Mesenchymal stem cell (in vitro differentiated cells and primary cell): ENCODE measurements around the gene ZACN.

Experiments used
- DNase-seq: peaks from one replicate; pipeline ENCODE4 v3.0.0-alpha.2; 2013
- H2AFZ ChIP-seq: one replicate; pipeline ENCODE4 v1.6.1; 2013; ENCODE audit warnings: low read depth, mild to moderate bottlenecking, control low read depth, inconsistent platforms, low read length, moderate library complexity
- H2AK5ac ChIP-seq: 2 replicates; pipeline ENCODE4 v1.6.1; 2013; ENCODE audit warnings: low read length, moderate library complexity, mild to moderate bottlenecking, inconsistent platforms; ENCODE audit not compliant: severe bottlenecking
- H2BK120ac ChIP-seq: one replicate; pipeline ENCODE4 v1.6.1; 2013; ENCODE audit warnings: low read depth, mild to moderate bottlenecking, inconsistent platforms, low read length, moderate library complexity
- H2BK12ac ChIP-seq, 2 experiments: one replicate each; pipeline ENCODE4 v1.6.1; 2013; ENCODE audit warnings: inconsistent platforms in 2 of 2, low read length in 2 of 2, mild to moderate bottlenecking in 2 of 2, moderate library complexity in 2 of 2, control low read depth in 1 of 2
- H2BK15ac ChIP-seq: one replicate; pipeline ENCODE4 v1.6.1; 2013; ENCODE audit warnings: mild to moderate bottlenecking, low read depth, inconsistent platforms; ENCODE audit not compliant: poor library complexity, severe bottlenecking
- H2BK5ac ChIP-seq: 2 replicates; pipeline ENCODE4 v1.6.1; 2013; ENCODE audit warnings: low read depth, mild to moderate bottlenecking, low read length, control low read depth, inconsistent platforms; ENCODE audit not compliant: poor library complexity, severe bottlenecking
- H3K14ac ChIP-seq, 2 experiments: one replicate each; pipeline ENCODE4 v1.6.1; 2013; ENCODE audit warnings: inconsistent platforms in 2 of 2, low read length in 2 of 2, control low read depth in 1 of 2, mild to moderate bottlenecking in 1 of 2, moderate library complexity in 1 of 2
- H3K18ac ChIP-seq, 2 experiments: one replicate each; pipeline ENCODE4 v1.6.1; 2013; ENCODE audit warnings: inconsistent platforms in 2 of 2, low read length in 2 of 2, control low read depth in 1 of 2, low read depth in 1 of 2, mild to moderate bottlenecking in 1 of 2
- H3K23ac ChIP-seq, 2 experiments: one replicate each; pipeline ENCODE4 v1.6.1; 2013; ENCODE audit warnings: inconsistent platforms in 2 of 2, low read length in 2 of 2, mild to moderate bottlenecking in 2 of 2, moderate library complexity in 2 of 2, control low read depth in 1 of 2
- H3K27ac ChIP-seq: 2 replicates; pipeline ENCODE4 v1.5.1; 2013; ENCODE audit warnings: mild to moderate bottlenecking, moderate library complexity, low read length, control low read depth, inconsistent platforms; ENCODE audit not compliant: poor library complexity, severe bottlenecking
- H3K27me3 ChIP-seq, 2 experiments: 2 replicates each; pipeline versions ENCODE4 v1.6.1 to v1.7.0; 2013; ENCODE audit warnings: low read length in 2 of 2, mild to moderate bottlenecking in 2 of 2, moderate library complexity in 2 of 2, control low read depth in 1 of 2, inconsistent platforms in 1 of 2; ENCODE audit not compliant: control insufficient read depth in 1 of 2, insufficient read depth in 1 of 2
- H3K36me3 ChIP-seq, 2 experiments: 2 replicates each; pipeline versions ENCODE4 v1.6.1 to v1.7.0; 2013; ENCODE audit warnings: low read length in 2 of 2, control low read depth in 1 of 2, inconsistent platforms in 1 of 2, low read depth in 1 of 2, mild to moderate bottlenecking in 1 of 2; ENCODE audit not compliant: insufficient read depth in 2 of 2, control insufficient read depth in 1 of 2
- H3K4ac ChIP-seq, 2 experiments: one replicate each; pipeline ENCODE4 v1.6.1; 2013; ENCODE audit warnings: inconsistent platforms in 2 of 2, low read length in 2 of 2, mild to moderate bottlenecking in 2 of 2, moderate library complexity in 2 of 2, control low read depth in 1 of 2, low read depth in 1 of 2
- H3K4me1 ChIP-seq: 2 replicates; pipeline ENCODE4 v1.6.1; 2013; ENCODE audit warnings: low read depth, low read length, control low read depth; ENCODE audit not compliant: control insufficient read depth, insufficient read depth
- H3K4me2 ChIP-seq: 2 replicates; pipeline ENCODE4 v1.6.1; 2013; ENCODE audit warnings: low read length, mild to moderate bottlenecking, inconsistent platforms; ENCODE audit not compliant: poor library complexity, severe bottlenecking
- H3K4me3 ChIP-seq, 2 experiments: 2 replicates each; pipeline versions ENCODE4 v1.5.1 to v1.7.0; 2013; ENCODE audit warnings: low read length in 2 of 2, mild to moderate bottlenecking in 2 of 2, control low read depth in 1 of 2, low read depth in 1 of 2; ENCODE audit not compliant: insufficient read depth in 1 of 2
- H3K79me1 ChIP-seq: replicated peaks from 2 replicates; pipeline ENCODE4 v1.6.1; 2013; ENCODE audit warnings: mild to moderate bottlenecking, control low read depth, low read length, inconsistent platforms; ENCODE audit not compliant: poor library complexity, severe bottlenecking
- H3K9ac ChIP-seq: 2 replicates; pipeline ENCODE4 v1.7.0; 2013; ENCODE audit warnings: mild to moderate bottlenecking, low read length, moderate library complexity
- H3K9me3 ChIP-seq: 2 replicates; pipeline ENCODE4 v1.7.0; 2013; ENCODE audit warnings: mild to moderate bottlenecking, low read length; ENCODE audit not compliant: control insufficient read depth
- H4K8ac ChIP-seq: one replicate; pipeline ENCODE4 v1.6.1; 2013; ENCODE audit warnings: inconsistent platforms, mild to moderate bottlenecking, low read length, moderate library complexity
- H4K91ac ChIP-seq: one replicate; pipeline ENCODE4 v1.6.1; 2013; ENCODE audit warnings: mild to moderate bottlenecking, low read length, inconsistent platforms
- WGBS: methylation state at CpG from one replicate; pipeline ENCODE4 v1.1.7; 2013; ENCODE audit warnings: mixed read lengths; 5-methylcytosine and 5-hydroxymethylcytosine counted together
- small RNA-seq: library from polyadenylated mRNA; stranded (forward); fragments of <200 nt; extraction: miRNeasy Mini kit (QIAGEN cat#:217004); gene quantifications from one replicate; pipeline ENCODE3, GENCODE V24; 2013; ENCODE audit warnings: low read depth

The ZACN gene

DNA sequence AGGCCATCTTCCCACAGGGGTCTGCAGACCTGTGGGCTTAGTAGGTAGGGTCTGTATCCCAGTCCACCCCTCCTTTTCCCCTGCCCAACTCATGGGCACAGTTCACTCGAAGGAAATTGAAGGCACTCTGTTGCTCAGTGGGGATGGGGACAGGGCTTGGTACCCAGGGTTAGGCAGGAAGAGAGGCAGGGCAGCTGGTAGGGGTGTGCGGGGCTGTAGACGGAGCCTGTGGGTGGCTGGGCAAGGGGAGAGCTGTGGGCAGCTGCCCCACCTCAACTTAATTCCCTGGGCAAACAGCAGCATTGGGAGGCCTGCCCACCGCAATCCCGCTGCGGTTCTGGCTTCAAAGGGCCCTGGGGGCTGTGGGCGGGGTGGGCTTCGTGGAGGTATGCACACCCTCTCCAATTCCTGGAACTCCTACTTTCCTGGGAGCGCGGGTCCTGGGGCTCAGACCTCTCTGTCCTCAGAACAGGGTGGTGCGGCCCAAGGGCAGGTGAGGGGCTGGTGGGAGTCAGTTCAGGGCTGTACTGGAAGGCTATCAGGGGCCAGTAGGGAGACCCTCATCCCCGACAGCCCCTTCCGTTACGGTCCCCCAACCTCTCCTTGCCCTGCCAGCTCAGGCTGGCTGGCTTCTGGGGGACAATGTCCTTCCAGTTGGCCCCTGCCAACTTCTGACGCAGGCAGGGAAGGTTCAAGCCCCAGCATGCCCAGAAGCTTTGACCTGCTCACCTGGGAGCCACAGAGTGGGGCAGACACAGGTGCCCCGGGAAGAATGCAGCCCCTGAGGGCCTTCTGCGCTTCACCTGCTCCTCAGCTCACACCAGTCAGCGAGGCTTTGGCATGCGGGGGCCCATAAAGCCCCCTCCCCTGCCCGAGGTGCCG, 53.0 kb downstream of the ZACN start:
- H2AK5ac ChIP-seq, result peak overlapping the region; percentile 61
- H3K4ac ChIP-seq, result no peak overlapping the region
- no peak overlapping the region for H2BK120ac ChIP-seq
- H3K4me2 ChIP-seq, result no peak overlapping the region
- H3K27ac ChIP-seq, result no peak overlapping the region
- no peak overlapping the region for H3K18ac ChIP-seq
- H2BK15ac ChIP-seq, result no peak overlapping the region
- no peak overlapping the region for H3K14ac ChIP-seq
- H3K36me3 ChIP-seq, result no peaks in the 10 kb centered on the region
- peak overlapping the region in 1 of 2 experiments; percentile 15 for H3K23ac ChIP-seq
- H4K8ac ChIP-seq, result no peak overlapping the region
- no peak for DNase-seq
- H3K4me1 ChIP-seq, result peaks cover 32% of the 10 kb centered on the region
- no peak overlapping the region for H2AFZ ChIP-seq
- H3K4me3 ChIP-seq, result no peak overlapping the region
- H3K9ac ChIP-seq, result no peak overlapping the region
- H2BK5ac ChIP-seq, result no peak overlapping the region
- H3K9me3 ChIP-seq, result no peaks in the 10 kb centered on the region
- no peak overlapping the region for H4K91ac ChIP-seq
- no peak overlapping the region for H2BK12ac ChIP-seq
- H3K79me1 ChIP-seq, result no peaks in the 10 kb centered on the region
- peaks cover 0 to 77% of the 10 kb centered on the region in 2 experiments for H3K27me3 ChIP-seq
- 24% methylated on average over 17 of the region's 21 CpGs for WGBS

Small RNA genes lying within 50 kb of the gene (small RNA-seq; reads per million reads assigned to genes)
- 7.5 reads per million, percentile 71 among the genes with 10 or more reads in this experiment for gene MIR6868
